ENCODE results near the gene CACNG7. TPM values are rescaled to one million over a fixed set of nuclear protein-coding genes. Genes with fewer than 3 reads are reported as not detected.

The CACNG7 gene
- total RNA-seq, 1 experiment from 2014 or later = not detected

GRCh38 chr19:53977991-53978731 lies 69.1 kb downstream of the CACNG7 start:
- H3K36me3 ChIP-seq (ENCODE audit: control insufficient read depth in 1 of 2, insufficient read depth in 2 of 2, low read length in 2 of 2) = no peaks in the 10 kb centered on the region
- H3K9ac ChIP-seq (ENCODE audit: low read length) = no peak overlapping the region
- intact Hi-C loops (cut with micrococcal nuclease) = no loop called here
- TF ChIP-seq JUND (IDR thresholded peaks at IDR 0.05) (no peak), SP1 (IDR thresholded peaks at IDR 0.05; ENCODE audit: low read depth) (peak; percentile 62), CTCF (IDR thresholded peaks at IDR 0.05 in 2 of 3, conservative IDR thresholded peaks at IDR 0.05 in 1 of 3; ENCODE audit: borderline replicate concordance in 1 of 3, insufficient read depth in 1 of 3, low read depth in 2 of 3, low read length in 2 of 3) (no peak), ZNF274 (IDR thresholded peaks at IDR 0.05; ENCODE audit: low read depth, low read length) (no peak), EGR1 (IDR thresholded peaks at IDR 0.05; ENCODE audit: low read depth) (no peak), EZH2 (IDR thresholded peaks at IDR 0.05) (no peak), CEBPB (IDR thresholded peaks at IDR 0.05; ENCODE audit: low read depth) (no peak), TCF7L2 (IDR thresholded peaks at IDR 0.05; ENCODE audit: borderline replicate concordance, extremely low read depth, insufficient read depth, insufficient read length) (no peak), YY1 (IDR thresholded peaks at IDR 0.05; ENCODE audit: extremely low read depth, insufficient replicate concordance, low read depth, low read length) (no peak)
- H3K79me2 ChIP-seq (ENCODE audit: insufficient read depth, low read length) = no peaks in the 10 kb centered on the region
- DNase-seq (ENCODE audit: low read depth, low spot score) (peak; percentile 40), ATAC-seq (no peak)
- H3K27me3 ChIP-seq (ENCODE audit: insufficient read depth, low read length) = no peaks in the 10 kb centered on the region
- ChIA-PET CTCF (no interaction called here), RAD21 (ENCODE audit: low non-redundant PET in 1 of 2, low total read pairs in 2 of 2, uncharacterized antibody in 2 of 2, unreplicated experiment in 2 of 2) (no interaction called here), POLR2A (interaction anchor here (0.6 kb wide), 1 partner anchor 110 kb away, joined by 4 read pairs; the partner anchor contains the start of gene MYADM)
- H3K9me3 ChIP-seq (ENCODE audit: control insufficient read depth in 1 of 2, insufficient read depth in 1 of 2, low read depth in 1 of 2, low read length in 2 of 2) = no peaks in the 10 kb centered on the region
- H2AFZ ChIP-seq (ENCODE audit: low read depth, low read length, poor library complexity, severe bottlenecking) = no peak overlapping the region
- TSS peak; percentile 28 for BruUV-seq (replicated peaks)
- peak overlapping the region; percentile 28; the same call in 1 of the 2 replicates for H3K4me2 ChIP-seq (ENCODE audit: low read length)
- H3K27ac ChIP-seq (ENCODE audit: low read depth, low read length) = no peak overlapping the region
- no peaks in the 10 kb centered on the region for H4K20me1 ChIP-seq (ENCODE audit: insufficient read depth)
- no peak overlapping the region for H3K4me3 ChIP-seq (replicated peaks in 1 of 2; ENCODE audit: low read depth in 1 of 2, low read length in 2 of 2)
- no peaks in the 10 kb centered on the region for H3K9me2 ChIP-seq (ENCODE audit: insufficient read depth)
- H3K4me1 ChIP-seq (ENCODE audit: control insufficient read depth in 1 of 2, insufficient read depth in 2 of 2, low read length in 2 of 2) = peaks cover 13 to 45% of the 10 kb centered on the region in 2 experiments

Measured in HCT116 (cell line).